GM06990 (cell line): ENCODE measurements around the gene TBC1D10B.

Experiments used
- DNase-seq: peaks from one replicate; pipeline ENCODE4 v3.0.0-alpha.2; 2011; ENCODE audit not compliant: insufficient read length; ENCODE audit errors: extremely low read depth
- H3K27me3 ChIP-seq: replicated peaks from 2 replicates; pipeline ENCODE4 v1.6.0; 2011; ENCODE audit warnings: low read length; ENCODE audit not compliant: control insufficient read depth, insufficient read depth
- H3K36me3 ChIP-seq: 2 replicates; pipeline ENCODE4 v1.5.1; 2011; ENCODE audit warnings: low read length; ENCODE audit not compliant: control insufficient read depth, insufficient read depth
- H3K4me3 ChIP-seq: replicated peaks from 2 replicates; pipeline ENCODE4 v1.5.1; 2011; ENCODE audit warnings: low read depth, mild to moderate bottlenecking, control low read depth, low read length
- TF ChIP-seq, protein P1 (sequence below): IDR thresholded peaks from 2 replicates; pipeline ENCODE4 v1.5.1; 2011; ENCODE audit warnings: low read length, control low read depth, mild to moderate bottlenecking, inconsistent platforms; ENCODE audit not compliant: insufficient read depth, poor library complexity, severe bottlenecking

TBC1D10B gene

DNA sequence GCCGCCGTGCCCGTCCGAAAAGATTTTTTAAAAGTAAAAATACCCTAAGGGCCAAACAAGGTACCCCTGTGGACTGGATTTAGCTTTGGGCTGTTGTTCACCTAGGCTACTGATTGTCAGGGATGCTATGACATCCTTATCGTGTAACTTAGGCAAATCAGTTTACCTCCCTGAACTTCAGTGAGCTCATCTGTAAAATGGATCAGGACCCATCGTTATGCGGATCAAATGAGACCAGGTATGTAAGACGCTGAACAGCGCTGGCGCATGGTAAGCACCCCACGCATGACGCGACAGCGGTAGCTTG lies 36.5 kb upstream of the TBC1D10B start:
- TF ChIP-seq, protein P1, sequence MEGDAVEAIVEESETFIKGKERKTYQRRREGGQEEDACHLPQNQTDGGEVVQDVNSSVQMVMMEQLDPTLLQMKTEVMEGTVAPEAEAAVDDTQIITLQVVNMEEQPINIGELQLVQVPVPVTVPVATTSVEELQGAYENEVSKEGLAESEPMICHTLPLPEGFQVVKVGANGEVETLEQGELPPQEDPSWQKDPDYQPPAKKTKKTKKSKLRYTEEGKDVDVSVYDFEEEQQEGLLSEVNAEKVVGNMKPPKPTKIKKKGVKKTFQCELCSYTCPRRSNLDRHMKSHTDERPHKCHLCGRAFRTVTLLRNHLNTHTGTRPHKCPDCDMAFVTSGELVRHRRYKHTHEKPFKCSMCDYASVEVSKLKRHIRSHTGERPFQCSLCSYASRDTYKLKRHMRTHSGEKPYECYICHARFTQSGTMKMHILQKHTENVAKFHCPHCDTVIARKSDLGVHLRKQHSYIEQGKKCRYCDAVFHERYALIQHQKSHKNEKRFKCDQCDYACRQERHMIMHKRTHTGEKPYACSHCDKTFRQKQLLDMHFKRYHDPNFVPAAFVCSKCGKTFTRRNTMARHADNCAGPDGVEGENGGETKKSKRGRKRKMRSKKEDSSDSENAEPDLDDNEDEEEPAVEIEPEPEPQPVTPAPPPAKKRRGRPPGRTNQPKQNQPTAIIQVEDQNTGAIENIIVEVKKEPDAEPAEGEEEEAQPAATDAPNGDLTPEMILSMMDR: no peak
- no peak for DNase-seq
- H3K27me3 ChIP-seq: no peaks in the 10 kb centered on the region
- peak overlapping the region; percentile 75 for H3K4me3 ChIP-seq
- no peaks in the 10 kb centered on the region for H3K36me3 ChIP-seq

DNA sequence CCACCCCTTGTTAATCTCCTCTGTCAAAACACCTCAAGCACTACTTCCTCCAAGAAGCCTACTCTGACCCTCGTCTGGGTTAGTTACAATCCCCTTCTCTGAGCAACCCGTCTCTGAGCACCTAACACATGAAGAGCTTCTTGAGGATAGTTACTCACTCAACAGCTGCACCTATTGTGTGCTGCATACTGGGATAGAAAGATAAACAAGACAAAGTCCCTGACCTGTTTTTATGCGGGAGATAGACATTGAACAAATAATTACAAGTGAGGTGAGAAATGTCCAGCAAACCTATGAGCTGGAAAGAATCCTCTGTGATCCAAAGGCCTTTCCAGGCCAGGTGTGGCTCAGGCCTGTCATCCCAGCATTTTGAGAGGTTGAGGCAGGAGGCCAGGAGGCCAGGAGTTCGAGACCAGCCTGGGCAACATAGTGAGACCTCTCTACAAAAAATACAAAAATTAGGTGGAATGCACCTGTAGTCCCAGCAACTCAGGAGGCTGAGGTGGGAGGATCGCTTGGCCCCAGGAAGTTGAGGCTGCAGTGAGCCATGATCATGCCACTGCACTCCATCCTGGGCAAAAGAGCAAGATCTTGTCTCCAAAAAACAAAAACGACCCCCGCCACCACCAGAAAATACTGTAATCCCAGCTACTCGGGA lies 31.6 kb upstream of the TBC1D10B start:
- Histone ChIP-seq H3K27me3 (no peaks in the 10 kb centered on the region), H3K36me3 (peaks cover 4% of the 10 kb centered on the region), H3K4me3 (no peak overlapping the region)
- DNase-seq: no peak
- TF ChIP-seq, protein P1: no peak

DNA sequence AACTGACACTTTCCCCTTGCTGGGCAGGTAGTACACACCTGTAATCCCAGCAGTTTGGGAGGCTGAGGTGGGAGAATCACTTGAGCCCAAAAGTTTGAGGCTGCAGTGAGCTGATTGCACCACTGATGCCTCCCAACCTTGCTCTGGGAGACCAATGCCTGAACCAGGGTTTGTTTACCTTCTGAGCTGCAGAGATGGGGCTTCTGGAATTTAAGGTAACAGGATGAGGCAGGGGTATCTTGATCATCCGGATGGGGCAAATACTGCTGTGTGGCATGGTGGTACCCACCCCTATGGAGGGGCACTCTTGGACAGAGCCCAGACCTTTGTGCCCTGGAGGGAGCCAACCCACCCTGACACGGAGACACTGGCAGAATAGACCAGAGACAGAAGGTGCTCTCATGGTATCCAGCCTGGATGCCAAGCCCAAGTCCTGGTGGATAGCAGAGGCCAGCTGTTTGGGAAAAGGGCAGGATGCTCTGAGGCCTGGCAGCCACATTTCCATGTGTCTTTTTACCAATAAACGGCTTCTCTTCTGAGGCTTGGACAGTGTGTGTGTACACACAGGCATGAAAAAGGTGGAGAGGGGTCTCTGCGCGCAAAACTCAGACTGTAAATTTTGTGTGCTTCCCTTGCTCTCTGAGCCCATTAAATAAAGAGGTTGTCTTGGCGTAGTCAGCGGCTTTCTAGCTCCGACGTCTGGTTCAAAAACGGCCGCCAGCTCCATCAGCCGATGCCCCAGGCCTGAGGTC lies 29.3 kb upstream of the TBC1D10B start:
- TF ChIP-seq, protein P1: no peak
- Histone ChIP-seq H3K27me3 (no peaks in the 10 kb centered on the region), H3K4me3 (peak overlapping the region; percentile 64), H3K36me3 (peaks cover 4% of the 10 kb centered on the region)
- no peak for DNase-seq

DNA sequence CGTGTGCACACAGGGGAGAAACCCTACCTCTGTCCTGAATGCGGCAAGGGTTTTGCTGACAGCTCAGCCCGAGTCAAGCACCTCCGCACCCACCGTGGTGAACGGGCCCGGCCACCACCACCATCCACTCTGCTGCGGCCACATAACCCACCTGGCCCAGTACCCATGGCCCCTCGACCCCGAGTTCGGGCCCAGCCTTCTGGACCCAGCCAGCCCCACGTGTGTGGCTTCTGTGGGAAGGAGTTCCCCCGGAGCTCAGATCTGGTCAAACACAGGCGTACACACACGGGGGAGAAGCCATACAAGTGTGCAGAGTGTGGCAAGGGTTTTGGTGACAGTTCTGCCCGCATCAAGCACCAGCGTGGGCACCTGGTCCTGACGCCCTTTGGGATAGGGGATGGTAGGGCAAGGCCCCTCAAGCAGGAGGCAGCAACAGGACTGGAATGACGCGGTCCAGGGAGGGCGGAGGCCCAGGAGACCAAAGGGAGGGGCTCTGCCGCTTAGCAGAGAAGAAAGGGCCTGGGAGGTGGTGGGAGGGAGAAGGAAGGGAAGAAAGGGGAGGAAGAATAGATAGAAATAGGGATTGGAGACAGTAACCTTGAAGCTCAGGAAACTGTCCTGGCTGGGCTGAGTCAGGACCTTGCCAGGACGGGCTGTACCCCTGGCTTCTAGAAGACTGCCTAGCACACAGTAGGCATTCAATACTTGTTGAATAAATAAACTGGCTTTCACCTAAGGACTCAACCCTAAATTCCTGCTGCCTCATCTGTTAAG lies 28.6 kb upstream of the TBC1D10B start:
- Histone ChIP-seq H3K36me3 (peaks cover 4% of the 10 kb centered on the region), H3K4me3 (no peak overlapping the region), H3K27me3 (no peaks in the 10 kb centered on the region)
- TF ChIP-seq, protein P1: no peak
- DNase-seq: no peak

DNA sequence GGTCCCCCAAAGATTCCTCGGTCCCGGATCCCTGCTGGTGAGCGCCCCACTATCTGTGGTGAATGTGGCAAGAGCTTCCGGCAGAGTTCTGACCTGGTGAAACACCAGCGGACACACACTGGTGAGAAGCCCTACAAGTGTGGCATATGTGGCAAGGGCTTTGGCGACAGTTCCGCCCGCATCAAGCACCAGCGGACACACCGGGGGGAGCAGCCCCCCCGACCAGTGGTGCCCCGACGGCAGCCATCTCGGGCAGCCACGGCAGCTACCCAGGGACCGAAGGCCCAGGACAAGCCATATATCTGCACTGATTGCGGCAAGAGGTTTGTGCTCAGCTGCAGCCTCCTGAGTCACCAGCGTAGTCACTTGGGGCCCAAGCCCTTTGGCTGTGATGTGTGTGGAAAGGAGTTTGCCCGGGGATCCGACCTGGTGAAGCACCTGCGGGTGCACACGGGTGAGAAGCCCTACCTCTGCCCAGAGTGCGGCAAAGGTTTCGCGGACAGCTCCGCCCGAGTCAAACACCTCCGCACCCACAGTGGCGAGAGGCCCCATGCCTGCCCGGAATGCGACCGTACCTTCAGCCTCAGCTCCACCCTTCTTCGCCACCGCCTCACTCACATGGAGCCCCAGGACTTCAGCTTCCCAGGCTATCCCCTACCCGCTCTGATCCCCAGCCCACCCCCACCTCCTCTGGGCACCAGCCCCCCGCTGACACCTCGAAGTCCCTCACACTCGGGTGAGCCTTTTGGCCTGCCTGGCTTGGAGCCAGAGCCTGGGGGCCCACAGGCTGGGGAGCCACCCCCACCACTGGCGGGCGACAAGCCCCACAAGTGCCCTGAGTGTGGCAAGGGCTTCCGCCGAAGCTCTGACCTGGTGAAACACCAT lies 27.7 kb upstream of the TBC1D10B start:
- H3K27me3 ChIP-seq: no peaks in the 10 kb centered on the region

More for the DNA sequence above, 27.7 kb upstream of the TBC1D10B start:
- DNase-seq: no peak
- TF ChIP-seq, protein P1: no peak
- Histone ChIP-seq H3K4me3 (no peak overlapping the region), H3K36me3 (peaks cover 4% of the 10 kb centered on the region)
